Aorta (tissue), 5 donors: ENCODE results near the gene CSTF1. TPM values are rescaled to one million over a fixed set of nuclear protein-coding genes. Genes with fewer than 3 reads are reported as not detected.

Source experiments
- ATAC-seq: fragments of 200-7000 bp; cut with Tn5 transposase; one replicate; pipeline ENCODE4 v1.9.1; 2022; ENCODE audit warnings: moderate library complexity; ENCODE audit not compliant: low FRiP score
- DNase-seq, 2 donors: peaks; one replicate each; pipeline ENCODE4 v3.0.0-alpha.2; 2020
- H3K27ac ChIP-seq, 2 donors: one replicate each; pipeline ENCODE4 v1.5.1; 2013; ENCODE audit warnings: low read length in 2 of 2, mild to moderate bottlenecking in 2 of 2, moderate library complexity in 2 of 2, control low read depth in 1 of 2, inconsistent platforms in 1 of 2, low read depth in 1 of 2
- H3K27me3 ChIP-seq, 2 donors: one replicate each; pipeline ENCODE4 v1.6.1; 2013; ENCODE audit warnings: control low read depth in 1 of 2, low read length in 1 of 2, mild to moderate bottlenecking in 1 of 2, moderate library complexity in 1 of 2; ENCODE audit not compliant: insufficient read depth in 2 of 2, control insufficient read depth in 1 of 2
- H3K36me3 ChIP-seq, 2 donors: one replicate each; pipeline ENCODE4 v1.6.1; 2013; ENCODE audit warnings: control low read depth in 1 of 2, low read length in 1 of 2, mild to moderate bottlenecking in 1 of 2; ENCODE audit not compliant: insufficient read depth in 2 of 2, control insufficient read depth in 1 of 2
- H3K4me1 ChIP-seq, 2 donors: one replicate each; pipeline ENCODE4 v1.6.1; 2013; ENCODE audit warnings: low read length in 2 of 2, control low read depth in 1 of 2, mild to moderate bottlenecking in 1 of 2, moderate library complexity in 1 of 2; ENCODE audit not compliant: insufficient read depth in 2 of 2, control insufficient read depth in 1 of 2
- H3K4me3 ChIP-seq, 2 donors: one replicate each; pipeline ENCODE4 v1.5.1; 2013; ENCODE audit warnings: low read length in 2 of 2, control low read depth in 1 of 2, mild to moderate bottlenecking in 1 of 2
- H3K9me3 ChIP-seq: one replicate; pipeline ENCODE4 v1.6.1; 2013; ENCODE audit warnings: mild to moderate bottlenecking, low read length; ENCODE audit not compliant: control insufficient read depth
- WGBS, 2 donors: extraction: QIAGEN DNeasy Blood & Tissue Kit; methylation state at CpG; one replicate each; pipeline ENCODE4 v1.1.7; 2013; 5-methylcytosine and 5-hydroxymethylcytosine counted together
- intact Hi-C, 2 donors: fragments of 100-400 bp; cut with DNase I; formaldehyde crosslinking; loops; one replicate each; pipeline versions ENCODE4 v1.14.2 to v1.15.0; 2022
- polyA plus RNA-seq, 2 donors: library from polyadenylated mRNA; stranded (reverse); fragments of 200-250 nt; gene quantifications; one replicate each; pipeline ENCODE4 v1.2.3, GENCODE V29; 2013
- total RNA-seq, 2 donors: library from RNA; stranded (reverse); fragmentation: NEBNext Ultra II Directional; extraction: Animal tissue kit (Norgen Biotek cat#: 25700); gene quantifications; one replicate each; pipeline ENCODE4 v1.2.1, GENCODE V29; 2021
- donor health status: healthy with polysubstance abuse.
- donor health status: Bipolar disorder and iron deficiency.
- donor health status: DM: no; HTN: no; CAD: no.
- donor health status: DM: no; HTN: no; CAD: no.
- donor health status: DM: yes; HTN: yes; CAD: no.

Gene CSTF1
- total and polyA plus RNA-seq, 4 donors: 6.5 to 21.7 (median 14.0) TPM

DNA sequence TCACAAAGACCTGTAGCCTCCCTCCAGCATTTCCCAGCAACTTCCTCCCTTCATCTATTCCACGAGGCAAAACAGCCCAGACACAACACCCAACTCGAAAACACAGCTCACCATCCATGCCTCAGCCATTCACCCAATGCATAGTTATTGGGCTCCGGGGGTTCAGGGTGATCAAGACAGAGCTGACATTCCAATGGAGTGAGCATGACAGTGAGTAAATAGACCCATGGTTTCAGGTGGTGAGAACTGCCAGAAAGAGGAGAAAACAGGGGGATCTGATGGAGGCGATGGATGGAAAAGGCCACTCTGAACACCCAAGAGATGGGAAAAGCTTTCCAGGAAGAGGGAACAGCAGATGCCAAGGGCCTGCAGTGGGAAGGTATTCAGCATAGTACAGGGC lies 25.5 kb downstream of the CSTF1 start:
- 91% methylated on average over 4 of the region's 4 CpGs for WGBS, 2 donors
- intact Hi-C loops: no loop called here
- Histone ChIP-seq H3K9me3 (no peaks in the 10 kb centered on the region), H3K27me3 (no peaks in the 10 kb centered on the region), H3K4me3 (no peak overlapping the region), H3K4me1 (no peaks in the 10 kb centered on the region), H3K36me3 (no peaks in the 10 kb centered on the region), H3K27ac (no peak overlapping the region)
- DNase-seq (no peak), ATAC-seq (no peak)

DNA sequence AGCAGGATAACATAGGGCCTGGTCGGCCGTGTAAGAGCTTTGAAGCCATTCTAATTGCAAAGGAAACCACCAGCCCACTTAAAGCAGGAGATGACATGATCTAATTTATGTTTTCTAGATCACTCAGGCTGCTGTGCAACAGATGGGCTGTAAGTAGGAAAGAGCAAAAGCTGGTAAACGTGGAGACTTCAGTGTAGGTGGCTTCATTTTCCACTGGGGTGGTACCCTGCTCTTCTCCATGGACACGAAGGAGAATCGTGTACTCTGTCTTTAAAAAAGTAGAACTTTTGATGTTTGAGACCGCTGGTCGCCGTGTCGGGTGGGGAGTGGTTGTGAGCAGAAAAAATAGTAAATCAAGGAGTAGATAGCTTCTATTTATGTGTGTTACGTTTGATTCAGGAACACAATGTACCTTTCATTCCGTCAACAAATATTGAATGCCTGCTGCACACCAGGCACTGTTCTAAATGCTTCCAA lies 26.0 kb downstream of the CSTF1 start:
- Histone ChIP-seq H3K27ac (no peak overlapping the region), H3K36me3 (no peaks in the 10 kb centered on the region), H3K27me3 (no peaks in the 10 kb centered on the region), H3K4me3 (no peak overlapping the region), H3K4me1 (no peaks in the 10 kb centered on the region), H3K9me3 (no peaks in the 10 kb centered on the region)
- DNase-seq: no peak
- intact Hi-C loops: no loop called here
- no peak for ATAC-seq
- 81 to 83% methylated on average over 11 of the region's 11 CpGs for WGBS, 2 donors

DNA sequence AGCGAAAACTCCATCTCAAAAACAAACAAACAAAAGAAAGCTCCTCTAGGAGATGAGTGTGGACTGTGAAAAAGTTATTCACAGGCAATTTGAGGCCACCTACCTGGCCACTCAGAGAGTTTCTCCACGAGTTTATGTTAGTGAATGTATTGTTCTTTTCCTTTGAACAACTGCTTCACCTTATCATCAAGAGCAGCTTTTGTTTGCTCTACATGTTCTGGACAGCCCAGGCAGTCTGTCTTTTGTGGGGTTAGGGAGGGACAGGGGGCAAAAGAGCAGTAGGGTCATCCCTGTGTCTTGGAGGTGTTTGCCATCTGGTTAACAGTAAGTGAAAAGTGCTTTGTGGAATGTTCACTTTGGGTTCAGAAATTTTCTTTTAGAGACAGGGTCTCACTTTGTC lies 27.6 kb downstream of the CSTF1 start:
- Histone ChIP-seq H3K4me1 (no peaks in the 10 kb centered on the region), H3K36me3 (no peaks in the 10 kb centered on the region), H3K4me3 (no peak overlapping the region), H3K27ac (no peak overlapping the region), H3K9me3 (no peaks in the 10 kb centered on the region), H3K27me3 (no peaks in the 10 kb centered on the region)
- WGBS, 2 donors: 88 to 91% methylated on average over 2 of the region's 2 CpGs
- no peak for ATAC-seq
- intact Hi-C loops: no loop called here
- DNase-seq: no peak

DNA sequence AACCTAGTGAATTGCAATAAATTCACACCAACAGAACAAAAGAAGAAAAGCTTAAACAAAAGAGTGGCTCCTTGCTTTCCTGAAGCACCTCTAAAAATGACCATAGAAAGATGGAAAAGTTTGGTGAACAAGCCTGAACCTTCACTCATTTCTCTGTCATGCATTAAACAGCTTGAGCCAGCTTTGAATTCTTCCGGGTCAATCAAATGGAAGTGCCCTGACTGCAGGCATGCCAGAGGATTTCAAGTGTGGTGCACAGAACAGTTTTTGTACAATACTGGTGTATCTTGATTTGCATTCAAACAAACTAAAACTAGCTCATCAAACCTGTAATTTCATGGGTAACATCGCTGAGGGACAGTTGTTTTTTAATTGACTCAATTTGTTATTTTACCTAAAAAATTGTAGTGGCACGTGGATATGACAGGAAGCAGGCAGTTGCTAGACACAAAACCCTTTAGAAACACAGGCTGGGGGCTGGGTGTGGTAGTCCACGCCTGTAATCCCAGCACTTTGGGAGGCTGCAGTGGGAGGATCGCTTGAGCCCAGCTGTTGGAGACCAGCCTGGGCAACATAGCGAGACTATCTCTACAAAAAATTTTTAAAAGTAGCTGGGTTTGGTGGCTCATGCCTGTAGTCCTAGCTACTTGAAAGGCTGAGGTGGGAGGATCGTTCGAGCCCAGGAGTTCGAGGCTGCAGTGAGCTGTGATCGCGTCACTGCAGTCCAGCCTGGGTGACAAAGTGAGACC lies 28.7 kb downstream of the CSTF1 start:
- DNase-seq (no peak), ATAC-seq (no peak)
- Histone ChIP-seq H3K4me1 (no peaks in the 10 kb centered on the region), H3K9me3 (no peaks in the 10 kb centered on the region), H3K27ac (no peak overlapping the region), H3K4me3 (no peak overlapping the region), H3K27me3 (no peaks in the 10 kb centered on the region), H3K36me3 (no peaks in the 10 kb centered on the region)
- WGBS, 2 donors: 80 to 82% methylated on average over 11 of the region's 11 CpGs
- intact Hi-C loops: no loop called here

DNA sequence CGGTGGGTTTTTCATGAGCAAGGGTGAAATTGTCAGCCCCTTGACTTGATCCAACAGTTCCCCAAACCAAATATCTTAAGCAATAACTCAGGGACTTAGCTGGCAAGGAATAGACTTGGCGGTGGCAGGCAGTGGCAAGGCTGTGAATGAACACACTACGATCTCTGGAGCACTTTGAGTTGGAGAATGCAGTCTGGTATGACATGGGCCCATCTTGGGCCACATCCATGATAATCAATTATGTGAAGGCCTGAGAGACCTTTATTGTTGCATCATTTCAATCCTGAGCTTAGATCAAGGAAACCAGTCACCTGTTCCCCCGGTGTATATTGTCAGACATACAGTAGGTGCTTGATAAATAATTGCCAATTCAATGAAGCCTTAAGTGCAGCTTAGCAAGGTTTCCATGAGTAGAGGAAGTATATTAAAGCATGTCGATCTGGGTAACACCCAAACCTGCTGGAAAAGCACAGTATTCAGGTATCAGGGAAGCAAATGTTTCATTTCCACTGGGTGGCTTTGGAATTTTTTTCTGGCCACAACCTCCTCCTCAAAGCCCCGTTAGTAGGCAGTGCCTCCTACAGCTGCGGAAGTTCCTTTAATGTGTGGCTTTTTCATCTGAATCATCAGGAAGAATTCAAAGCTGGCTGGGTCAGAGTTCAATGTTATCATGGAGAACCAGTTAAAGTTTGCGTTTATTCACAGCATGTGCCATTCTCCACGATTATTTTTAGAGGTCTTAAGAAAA lies 29.8 kb downstream of the CSTF1 start:
- Histone ChIP-seq H3K36me3 (no peaks in the 10 kb centered on the region), H3K27ac (no peak overlapping the region), H3K9me3 (no peaks in the 10 kb centered on the region), H3K27me3 (no peaks in the 10 kb centered on the region), H3K4me1 (no peaks in the 10 kb centered on the region), H3K4me3 (no peak overlapping the region)
- DNase-seq: no peak
- WGBS, 2 donors: 52 to 54% methylated on average over 9 of the region's 9 CpGs
- no peak for ATAC-seq
- intact Hi-C loops: no loop called here

- ATAC-seq: no peak
- 42 to 45% methylated on average over 4 of the region's 4 CpGs for whole genome bisulfite sequencing, 2 donors
Measured at GRCh38 chr20:56422824-56423189, 30.4 kb downstream of the CSTF1 start.

GRCh38 chr20:56423211-56423610 lies 30.8 kb downstream of the CSTF1 start:
- Histone ChIP-seq H3K4me1 (no peaks in the 10 kb centered on the region), H3K27ac (no peak overlapping the region), H3K27me3 (no peaks in the 10 kb centered on the region), H3K36me3 (no peaks in the 10 kb centered on the region), H3K9me3 (no peaks in the 10 kb centered on the region), H3K4me3 (no peak overlapping the region)
- DNase-seq (no peak), ATAC-seq (no peak)
- WGBS, 2 donors: 98 to 100% methylated on average over 1 of the region's 1 CpG
- intact Hi-C loops: no loop called here

More at GRCh38 chr20:56422824-56423189, 30.4 kb downstream of the CSTF1 start:
- intact Hi-C loops: no loop called here
- H3K4me3 ChIP-seq: no peak overlapping the region
- no peaks in the 10 kb centered on the region for H3K27me3 ChIP-seq
- H3K4me1 ChIP-seq: no peaks in the 10 kb centered on the region
- H3K36me3 ChIP-seq: no peaks in the 10 kb centered on the region
- H3K27ac ChIP-seq: no peak overlapping the region
- no peak for DNase-seq
- H3K9me3 ChIP-seq: no peaks in the 10 kb centered on the region

- Histone ChIP-seq H3K4me1 (no peaks in the 10 kb centered on the region), H3K36me3 (no peaks in the 10 kb centered on the region), H3K9me3 (no peaks in the 10 kb centered on the region), H3K27me3 (no peaks in the 10 kb centered on the region), H3K4me3 (no peak overlapping the region), H3K27ac (no peak overlapping the region)
- DNase-seq: no peak
- intact Hi-C loops: no loop called here
- ATAC-seq: no peak
- WGBS, 2 donors: 50 to 55% methylated on average over 1 of the region's 1 CpG
Measured at GRCh38 chr20:56423886-56424285, 31.4 kb downstream of the CSTF1 start.

DNA sequence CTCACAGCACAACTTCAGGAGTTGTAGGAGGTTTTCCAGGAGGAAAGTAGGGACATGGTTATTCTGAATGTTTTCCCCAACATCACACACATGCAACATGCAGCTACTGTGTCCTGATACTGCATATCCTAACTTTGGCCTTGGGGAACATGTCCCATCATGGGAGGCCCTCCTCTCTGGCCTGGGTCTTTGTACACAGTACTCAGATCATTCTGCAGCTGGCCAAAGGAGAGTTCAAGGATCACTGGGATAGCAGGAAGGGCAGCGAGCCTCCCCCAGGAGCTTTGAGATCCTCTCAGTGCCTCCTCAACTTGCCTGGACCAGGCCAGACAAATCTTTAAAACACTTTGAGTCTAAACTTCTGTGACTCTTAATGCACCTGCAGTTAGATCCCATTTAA lies 32.5 kb downstream of the CSTF1 start:
- DNase-seq (no peak), ATAC-seq (no peak)
- WGBS, 2 donors: 80 to 84% methylated on average over 1 of the region's 1 CpG
- H3K9me3 ChIP-seq: no peaks in the 10 kb centered on the region
- H3K4me3 ChIP-seq: no peak overlapping the region
- no peak overlapping the region for H3K27ac ChIP-seq
- no peaks in the 10 kb centered on the region for H3K27me3 ChIP-seq
- H3K36me3 ChIP-seq: no peaks in the 10 kb centered on the region
- intact Hi-C loops: no loop called here
- H3K4me1 ChIP-seq: no peaks in the 10 kb centered on the region
